Activated T-helper 9 cell treated with anti-CD3 and anti-CD28 coated beads, Interleukin-2, amount 50 U/mL, for 16 hours (primary cell): ENCODE results near the gene CHN2.

Experiments
- DNase-seq: peaks from one replicate; pipeline ENCODE4 v3.0.0-alpha.2; 2020; ENCODE audit warnings: low read depth

CHN2 gene

GRCh38 chr7:29335188-29336083 is 140.9 kb downstream of the CHN2 start:
- no peak for DNase-seq

- DNase-seq, result no peak
Measured at GRCh38 chr7:29337546-29338116, 143.1 kb downstream of the CHN2 start.

- DNase-seq, result no peak
Measured at GRCh38 chr7:29340696-29341095, 146.1 kb downstream of the CHN2 start.

GRCh38 chr7:29341156-29341555 is 146.6 kb downstream of the CHN2 start:
- no peak for DNase-seq

GRCh38 chr7:29342761-29343160 is 148.2 kb downstream of the CHN2 start:
- no peak for DNase-seq

GRCh38 chr7:29343399-29343798 is 148.8 kb downstream of the CHN2 start:
- no peak for DNase-seq

GRCh38 chr7:29344334-29344978 is 149.9 kb downstream of the CHN2 start:
- no peak for DNase-seq

- no peak for DNase-seq
Measured at GRCh38 chr7:29345590-29345989, 151.0 kb downstream of the CHN2 start.

- DNase-seq, result no peak
Measured at GRCh38 chr7:29346231-29346978, 151.8 kb downstream of the CHN2 start.

- no peak for DNase-seq
Measured at GRCh38 chr7:29349362-29349761, 154.8 kb downstream of the CHN2 start.

- no peak for DNase-seq
Measured at GRCh38 chr7:29350351-29350750, 155.8 kb downstream of the CHN2 start.

GRCh38 chr7:29352041-29352440 is 157.5 kb downstream of the CHN2 start:
- DNase-seq, result no peak

- DNase-seq, result no peak
Measured at GRCh38 chr7:29353810-29354209, 159.2 kb downstream of the CHN2 start.

GRCh38 chr7:29354340-29354739 is 159.8 kb downstream of the CHN2 start:
- DNase-seq, result no peak

GRCh38 chr7:29355388-29355787 is 160.8 kb downstream of the CHN2 start:
- DNase-seq, result no peak

- DNase-seq, result no peak
Measured at GRCh38 chr7:29356631-29357030, 162.1 kb downstream of the CHN2 start.

GRCh38 chr7:29359482-29360093 is 165.0 kb downstream of the CHN2 start:
- no peak for DNase-seq

GRCh38 chr7:29360633-29361625 is 166.4 kb downstream of the CHN2 start:
- DNase-seq, result no peak

- no peak for DNase-seq
Measured at GRCh38 chr7:29362380-29362779, 167.8 kb downstream of the CHN2 start.

GRCh38 chr7:29363636-29364425 is 169.3 kb downstream of the CHN2 start:
- DNase-seq, result no peak
